Lung microvascular endothelial cell (primary cell): Measurements from ENCODE around the gene FGB. TPM values are rescaled to one million over a fixed set of nuclear protein-coding genes. Genes with fewer than 3 reads are reported as not detected.
"Not testable (repeated sequence)": the region's sequence is repeated elsewhere in the genome, so short reads cannot be mapped to it uniquely, and the experiment has no call there.

Experiments used
- DNase-seq, 2 donors: peaks; one replicate each; pipeline versions ENCODE4 v3.0.0 to v3.0.0-alpha.2; 2010; ENCODE audit warnings: low read depth in 2 of 2
- total RNA-seq: library from RNA; depleted of rRNA; stranded (reverse); fragments of >200 nt; gene quantifications from 2 replicates; pipeline ENCODE4 v1.2.1, GENCODE V29; 2014

The FGB gene
- total RNA-seq, 1 donor from 2014 or later, result not detected

GRCh38 chr4:154565704-154566103, 2.9 kb downstream of the FGB start:
- DNase-seq, result no peak

- DNase-seq, result no peak
Measured at GRCh38 chr4:154566639-154567204, 3.9 kb downstream of the FGB start.

GRCh38 chr4:154569028-154569427, 6.2 kb downstream of the FGB start:
- no peak for DNase-seq

GRCh38 chr4:154569584-154569983, 6.8 kb downstream of the FGB start:
- DNase-seq, result no peak

GRCh38 chr4:154573190-154573870, 10.5 kb downstream of the FGB start:
- no peak for DNase-seq

GRCh38 chr4:154574311-154574710, 11.5 kb downstream of the FGB start:
- no peak for DNase-seq

- DNase-seq, result no peak
Measured at GRCh38 chr4:154577324-154577723, 14.5 kb downstream of the FGB start.

GRCh38 chr4:154578919-154579318, 16.1 kb downstream of the FGB start:
- no peak for DNase-seq

GRCh38 chr4:154579927-154580326, 17.1 kb downstream of the FGB start:
- DNase-seq, result no peak

GRCh38 chr4:154582723-154583122, 19.9 kb downstream of the FGB start:
- no peak for DNase-seq

GRCh38 chr4:154583230-154583629, 20.4 kb downstream of the FGB start:
- DNase-seq, result no peak

GRCh38 chr4:154583677-154584076, 20.9 kb downstream of the FGB start:
- DNase-seq, result no peak

GRCh38 chr4:154584259-154584658, 21.4 kb downstream of the FGB start:
- no peak for DNase-seq

GRCh38 chr4:154585369-154586018, 22.7 kb downstream of the FGB start:
- DNase-seq, result no peak

GRCh38 chr4:154586296-154587033, 23.7 kb downstream of the FGB start:
- no peak for DNase-seq

- DNase-seq, result no peak
Measured at GRCh38 chr4:154588198-154588597, 25.4 kb downstream of the FGB start.

- DNase-seq, result no peak
Measured at GRCh38 chr4:154589296-154590197, 26.7 kb downstream of the FGB start.

GRCh38 chr4:154590329-154591006, 27.7 kb downstream of the FGB start, which contains the start of gene FGA:
FGA (minus strand) TSS chr4:154590742; CDS start chr4:154590687, 55 bp downstream.
- no peak for DNase-seq

GRCh38 chr4:154591890-154592289, 29.1 kb downstream of the FGB start:
- DNase-seq, result no peak

- no peak for DNase-seq
Measured at GRCh38 chr4:154593868-154594267, 31.1 kb downstream of the FGB start.

- DNase-seq, result not testable (repeated sequence)
Measured at GRCh38 chr4:154594343-154594742, 31.5 kb downstream of the FGB start.
